SH-SY5Y (cell line): ENCODE data around the gene CEP350.

ENCODE experiments used
- GATA2 ChIP-seq: IDR thresholded peaks from 2 replicates; pipeline ENCODE4 v1.6.1; 2011; ENCODE audit warnings: mild to moderate bottlenecking, low read depth, low read length
- GATA3 ChIP-seq: IDR thresholded peaks from 2 replicates; pipeline ENCODE4 v1.6.1; 2011; ENCODE audit warnings: low read depth, mild to moderate bottlenecking, low read length, moderate library complexity

GRCh38 chr1:179955287-179955680, 674 bp downstream of the CEP350 start:
- no peak for TF ChIP-seq GATA2
- no peak for TF ChIP-seq GATA3
